Stimulated activated CD4-positive, alpha-beta T cell treated with anti-CD3 and anti-CD28 coated beads, Interleukin-2, amount 100 ng/mL, for 24 hours (primary cell): ENCODE data around the gene ELOVL7.

ENCODE experiments used
- DNase-seq, 2 donors: peaks; one replicate each; pipeline ENCODE4 v3.0.0-alpha.2; 2020

ELOVL7 gene

GRCh38 chr5:60710362-60710761, 133.7 kb downstream of the ELOVL7 start:
- no peak for DNase-seq

GRCh38 chr5:60705144-60705543, 138.9 kb downstream of the ELOVL7 start:
- no peak for DNase-seq

GRCh38 chr5:60703944-60704343, 140.1 kb downstream of the ELOVL7 start:
- no peak for DNase-seq
